Kidney epithelial cell (primary cell): ENCODE measurements around the gene DST. TPM values are rescaled to one million over a fixed set of nuclear protein-coding genes. Genes with fewer than 3 reads are reported as not detected.

Source experiments
- DNase-seq: peaks from one replicate; pipeline ENCODE4 v3.0.0-alpha.2; 2010; ENCODE audit warnings: low read depth
- H3K27me3 ChIP-seq: 2 replicates; pipeline ENCODE4 v1.6.0; 2011; ENCODE audit warnings: low read length; ENCODE audit not compliant: control insufficient read depth, insufficient read depth
- H3K36me3 ChIP-seq: 2 replicates; pipeline ENCODE4 v1.5.1; 2011; ENCODE audit warnings: low read length; ENCODE audit not compliant: control insufficient read depth, insufficient read depth
- H3K4me3 ChIP-seq: 2 replicates; pipeline ENCODE4 v1.5.1; 2011; ENCODE audit warnings: low read depth, mild to moderate bottlenecking, control low read depth, low read length
- total RNA-seq: library from RNA; depleted of rRNA; stranded (reverse); fragments of >200 nt; gene quantifications from 2 replicates; pipeline ENCODE4 v1.2.3, GENCODE V29; 2015
- TF ChIP-seq, protein P1 (sequence below): IDR thresholded peaks from 2 replicates; pipeline ENCODE4 v1.5.1; 2011; ENCODE audit warnings: mild to moderate bottlenecking, moderate library complexity, low read length, control low read depth, inconsistent platforms; ENCODE audit not compliant: insufficient read depth, poor library complexity, severe bottlenecking

The DST gene
- total RNA-seq, 1 donor from 2014 or later = 91.3 TPM

DNA sequence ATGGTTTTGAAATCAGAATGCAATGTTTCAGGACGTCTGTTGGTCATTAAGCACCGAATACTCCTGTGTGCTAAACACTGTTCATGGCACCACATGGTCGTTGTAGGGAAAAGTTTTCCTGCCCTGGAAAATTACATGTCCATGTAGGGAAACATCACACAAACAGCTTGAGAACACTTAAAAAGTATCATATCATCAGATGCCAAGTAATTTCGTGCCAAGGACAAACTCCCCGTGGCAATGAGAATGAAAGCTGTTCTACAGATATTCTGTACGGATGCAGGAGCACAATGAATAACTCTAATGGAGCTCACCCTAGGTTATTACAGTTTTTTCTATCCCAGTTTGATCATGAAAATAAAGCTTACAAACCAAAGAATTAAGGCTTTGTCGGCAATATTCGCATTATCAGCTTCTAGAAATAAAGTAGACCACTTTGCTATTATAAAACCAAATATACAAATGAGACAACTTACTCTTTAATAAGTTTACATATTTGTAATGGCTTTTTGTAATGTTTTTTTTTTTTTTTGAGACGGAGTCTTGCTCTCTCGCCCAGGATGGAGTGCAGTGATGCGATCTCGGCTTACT lies 4.6 kb upstream of the DST start:
- Histone ChIP-seq H3K27me3 (no peaks in the 10 kb centered on the region), H3K4me3 (no peak overlapping the region), H3K36me3 (peaks cover 2% of the 10 kb centered on the region)
- TF ChIP-seq, protein P1, sequence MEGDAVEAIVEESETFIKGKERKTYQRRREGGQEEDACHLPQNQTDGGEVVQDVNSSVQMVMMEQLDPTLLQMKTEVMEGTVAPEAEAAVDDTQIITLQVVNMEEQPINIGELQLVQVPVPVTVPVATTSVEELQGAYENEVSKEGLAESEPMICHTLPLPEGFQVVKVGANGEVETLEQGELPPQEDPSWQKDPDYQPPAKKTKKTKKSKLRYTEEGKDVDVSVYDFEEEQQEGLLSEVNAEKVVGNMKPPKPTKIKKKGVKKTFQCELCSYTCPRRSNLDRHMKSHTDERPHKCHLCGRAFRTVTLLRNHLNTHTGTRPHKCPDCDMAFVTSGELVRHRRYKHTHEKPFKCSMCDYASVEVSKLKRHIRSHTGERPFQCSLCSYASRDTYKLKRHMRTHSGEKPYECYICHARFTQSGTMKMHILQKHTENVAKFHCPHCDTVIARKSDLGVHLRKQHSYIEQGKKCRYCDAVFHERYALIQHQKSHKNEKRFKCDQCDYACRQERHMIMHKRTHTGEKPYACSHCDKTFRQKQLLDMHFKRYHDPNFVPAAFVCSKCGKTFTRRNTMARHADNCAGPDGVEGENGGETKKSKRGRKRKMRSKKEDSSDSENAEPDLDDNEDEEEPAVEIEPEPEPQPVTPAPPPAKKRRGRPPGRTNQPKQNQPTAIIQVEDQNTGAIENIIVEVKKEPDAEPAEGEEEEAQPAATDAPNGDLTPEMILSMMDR = no peak
- DNase-seq = no peak

DNA sequence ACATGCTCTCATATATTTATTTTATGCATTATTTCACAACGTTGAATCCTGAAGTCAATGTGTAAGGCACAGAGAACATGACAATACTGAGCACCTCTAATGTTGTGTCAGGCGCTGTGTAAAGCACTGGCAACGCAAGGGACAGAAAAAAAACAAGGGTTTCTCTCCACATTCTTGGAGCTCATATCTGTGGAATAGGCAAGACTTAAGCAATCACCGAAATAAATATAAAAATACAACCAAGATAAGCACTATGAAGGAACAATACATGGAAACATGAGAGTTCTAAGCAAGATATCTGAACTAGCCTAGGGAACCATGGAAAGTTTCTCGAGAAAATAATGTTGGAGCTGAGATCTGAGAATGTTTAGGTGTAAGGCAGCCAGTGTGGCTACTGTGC lies 1.7 kb upstream of the DST start:
- Histone ChIP-seq H3K27me3 (no peaks in the 10 kb centered on the region), H3K36me3 (peaks cover 2% of the 10 kb centered on the region), H3K4me3 (no peak overlapping the region)
- TF ChIP-seq, protein P1 = no peak
- no peak for DNase-seq

DNA sequence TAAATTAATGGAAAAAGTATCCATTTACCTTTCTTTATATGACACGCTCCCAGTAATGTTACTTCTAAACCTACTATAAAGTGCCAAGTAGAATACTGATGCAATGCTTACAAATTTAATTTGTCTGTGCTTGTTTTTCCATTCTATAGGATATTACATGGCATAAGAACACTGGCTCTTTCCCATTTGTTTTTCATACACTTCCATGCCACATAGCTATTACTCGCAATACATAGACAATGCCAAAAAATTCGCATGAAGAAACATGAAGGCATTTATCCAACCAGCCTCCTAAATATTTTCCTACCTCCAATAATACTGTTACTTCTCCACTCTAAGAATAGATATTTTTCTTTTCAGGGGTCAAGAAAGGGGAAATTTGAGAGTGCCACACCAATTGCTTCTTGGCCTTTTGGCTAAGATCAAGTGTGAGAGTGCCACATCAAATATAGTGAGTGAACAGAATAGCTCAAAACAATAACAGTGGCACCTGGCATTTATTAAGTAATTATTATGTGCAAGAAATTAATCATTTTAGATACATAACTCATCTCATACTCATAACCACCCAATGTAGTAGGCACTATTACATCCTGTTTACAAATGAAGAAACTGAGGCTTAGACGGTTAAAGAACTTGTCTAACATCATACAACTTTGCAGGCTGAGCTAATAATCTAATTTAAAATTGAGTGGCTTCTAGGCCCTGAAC lies 845 bp upstream of the DST start:
- DNase-seq = no peak
- no peaks in the 10 kb centered on the region for H3K27me3 ChIP-seq
- TF ChIP-seq, protein P1 = no peak

DNA sequence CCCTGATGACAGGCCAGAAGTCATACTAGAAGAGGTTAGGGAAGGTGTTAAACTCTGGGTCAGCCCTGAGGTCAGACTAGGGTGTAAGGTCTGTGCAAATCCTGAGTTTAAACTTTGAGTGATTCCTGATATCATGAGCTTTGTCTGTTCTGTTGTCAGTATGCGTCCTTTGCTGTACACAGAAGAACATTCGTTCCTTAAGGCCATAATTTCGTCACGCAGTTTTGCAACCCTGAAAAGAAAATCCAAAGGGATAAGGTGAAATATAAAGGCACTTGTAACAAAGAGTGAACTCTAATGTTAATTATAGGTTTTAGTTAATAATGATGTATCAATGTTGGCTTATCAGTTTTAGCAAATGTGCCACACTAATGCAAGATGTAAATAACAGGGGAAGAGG lies 2.3 kb downstream of the DST start:
- no peaks in the 10 kb centered on the region for H3K36me3 ChIP-seq
- TF ChIP-seq, protein P1 = no peak
- no peaks in the 10 kb centered on the region for H3K27me3 ChIP-seq
- no peak overlapping the region for H3K4me3 ChIP-seq
- DNase-seq = no peak

More for the DNA sequence above, 845 bp upstream of the DST start:
- Histone ChIP-seq H3K4me3 (no peak overlapping the region), H3K36me3 (peaks cover 2% of the 10 kb centered on the region)

DNA sequence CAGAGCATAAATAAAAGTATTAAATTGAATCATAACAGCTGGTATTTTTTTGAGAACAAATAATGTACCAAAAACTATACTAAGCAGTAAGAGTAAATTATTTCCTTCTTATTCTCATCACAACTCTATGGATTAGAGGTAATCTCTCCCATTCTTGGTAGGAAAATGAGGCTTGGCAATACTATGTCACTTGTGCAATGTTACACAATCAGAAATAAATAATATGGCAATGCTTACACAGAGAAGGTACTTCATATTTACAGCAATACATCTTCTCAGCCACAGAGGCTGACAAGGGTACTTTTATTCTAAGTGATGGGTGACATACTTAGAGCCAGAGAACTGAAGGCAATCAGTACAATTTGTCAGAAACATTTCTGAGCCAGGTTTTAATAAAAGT lies 3.9 kb downstream of the DST start:
- no peak for DNase-seq
- TF ChIP-seq, protein P1 = no peak
- Histone ChIP-seq H3K36me3 (no peaks in the 10 kb centered on the region), H3K4me3 (no peak overlapping the region), H3K27me3 (no peaks in the 10 kb centered on the region)
